Measurements from ENCODE around the gene EHD1.

EHD1 gene

DNA sequence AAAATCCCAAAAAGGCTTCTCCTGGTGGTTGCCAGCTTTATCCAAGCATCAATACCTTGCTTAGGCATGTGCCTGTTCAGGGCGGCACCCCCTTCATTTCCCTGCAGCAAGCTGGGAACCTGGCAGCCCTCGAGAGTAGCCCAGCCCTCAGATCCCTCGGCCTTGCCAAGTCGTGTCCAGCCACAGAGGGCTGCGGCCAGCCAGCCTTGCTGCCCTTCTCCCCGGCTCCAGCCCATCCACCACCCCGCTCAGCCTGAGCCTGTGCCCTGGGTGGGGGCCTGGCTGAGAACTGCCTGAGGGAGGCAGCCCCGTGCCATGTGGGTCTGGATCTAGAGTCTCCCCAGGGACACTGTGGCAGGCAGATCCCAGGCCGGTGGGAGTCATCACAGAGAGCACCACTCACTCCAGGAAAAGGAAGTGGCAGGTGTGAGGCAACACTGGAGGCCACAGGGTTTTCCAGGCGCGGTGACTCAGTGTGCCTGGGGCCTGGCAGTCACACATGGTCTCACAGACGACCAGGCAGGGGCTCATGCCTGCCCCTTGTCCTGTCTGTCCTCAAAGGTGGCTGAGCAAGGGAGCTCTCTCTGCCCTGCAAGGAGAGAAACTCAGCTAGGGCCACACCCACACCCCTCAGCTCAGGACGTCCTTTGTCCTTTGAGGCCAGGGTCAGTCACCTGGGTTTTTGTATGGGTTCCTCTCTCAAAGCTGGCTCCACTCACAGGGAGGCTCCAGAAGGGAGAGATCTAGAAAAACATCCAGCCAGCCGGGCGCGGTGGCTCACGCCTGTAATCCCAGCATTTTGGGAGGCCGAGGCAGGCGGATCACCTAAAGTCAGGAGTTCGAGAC, 21.8 kb downstream of the EHD1 start:
- no peak overlapping the region for H3K4me2 ChIP-seq (ENCODE audit: low read length)
- H3K27ac ChIP-seq (ENCODE audit: low read depth, low read length): no peak overlapping the region
- peaks cover 41% of the 10 kb centered on the region for H3F3A ChIP-seq (ENCODE audit: control insufficient read depth, insufficient read depth)
- TF ChIP-seq, protein P1, sequence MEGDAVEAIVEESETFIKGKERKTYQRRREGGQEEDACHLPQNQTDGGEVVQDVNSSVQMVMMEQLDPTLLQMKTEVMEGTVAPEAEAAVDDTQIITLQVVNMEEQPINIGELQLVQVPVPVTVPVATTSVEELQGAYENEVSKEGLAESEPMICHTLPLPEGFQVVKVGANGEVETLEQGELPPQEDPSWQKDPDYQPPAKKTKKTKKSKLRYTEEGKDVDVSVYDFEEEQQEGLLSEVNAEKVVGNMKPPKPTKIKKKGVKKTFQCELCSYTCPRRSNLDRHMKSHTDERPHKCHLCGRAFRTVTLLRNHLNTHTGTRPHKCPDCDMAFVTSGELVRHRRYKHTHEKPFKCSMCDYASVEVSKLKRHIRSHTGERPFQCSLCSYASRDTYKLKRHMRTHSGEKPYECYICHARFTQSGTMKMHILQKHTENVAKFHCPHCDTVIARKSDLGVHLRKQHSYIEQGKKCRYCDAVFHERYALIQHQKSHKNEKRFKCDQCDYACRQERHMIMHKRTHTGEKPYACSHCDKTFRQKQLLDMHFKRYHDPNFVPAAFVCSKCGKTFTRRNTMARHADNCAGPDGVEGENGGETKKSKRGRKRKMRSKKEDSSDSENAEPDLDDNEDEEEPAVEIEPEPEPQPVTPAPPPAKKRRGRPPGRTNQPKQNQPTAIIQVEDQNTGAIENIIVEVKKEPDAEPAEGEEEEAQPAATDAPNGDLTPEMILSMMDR (IDR thresholded peaks at IDR 0.05; ENCODE audit: low read depth, low read length, poor library complexity, severe bottlenecking): no peak
- no peak for TF ChIP-seq EZH2phosphoT487 (IDR thresholded peaks at IDR 0.05; ENCODE audit: borderline replicate concordance, low read length)
- no peaks in the 10 kb centered on the region for H3K9me2 ChIP-seq (replicated peaks; ENCODE audit: control insufficient read depth, low read length)
- peaks cover 98% of the 10 kb centered on the region for H3K4me1 ChIP-seq (ENCODE audit: control insufficient read depth, low read length)
- H3K9me3 ChIP-seq (ENCODE audit: control insufficient read depth, insufficient read depth, low read length): no peaks in the 10 kb centered on the region
- H3K36me3 ChIP-seq (ENCODE audit: control insufficient read depth, low read length): peaks cover 84% of the 10 kb centered on the region
- peaks cover 69% of the 10 kb centered on the region for H3K79me2 ChIP-seq (ENCODE audit: control insufficient read depth, low read length)
- H4K20me1 ChIP-seq (ENCODE audit: control insufficient read depth, insufficient read depth, low read depth, low read length): no peaks in the 10 kb centered on the region
- H3K27me3 ChIP-seq (ENCODE audit: control insufficient read depth, low read length): no peaks in the 10 kb centered on the region
- H3K4me3 ChIP-seq (ENCODE audit: low read length): no peak overlapping the region

DNA sequence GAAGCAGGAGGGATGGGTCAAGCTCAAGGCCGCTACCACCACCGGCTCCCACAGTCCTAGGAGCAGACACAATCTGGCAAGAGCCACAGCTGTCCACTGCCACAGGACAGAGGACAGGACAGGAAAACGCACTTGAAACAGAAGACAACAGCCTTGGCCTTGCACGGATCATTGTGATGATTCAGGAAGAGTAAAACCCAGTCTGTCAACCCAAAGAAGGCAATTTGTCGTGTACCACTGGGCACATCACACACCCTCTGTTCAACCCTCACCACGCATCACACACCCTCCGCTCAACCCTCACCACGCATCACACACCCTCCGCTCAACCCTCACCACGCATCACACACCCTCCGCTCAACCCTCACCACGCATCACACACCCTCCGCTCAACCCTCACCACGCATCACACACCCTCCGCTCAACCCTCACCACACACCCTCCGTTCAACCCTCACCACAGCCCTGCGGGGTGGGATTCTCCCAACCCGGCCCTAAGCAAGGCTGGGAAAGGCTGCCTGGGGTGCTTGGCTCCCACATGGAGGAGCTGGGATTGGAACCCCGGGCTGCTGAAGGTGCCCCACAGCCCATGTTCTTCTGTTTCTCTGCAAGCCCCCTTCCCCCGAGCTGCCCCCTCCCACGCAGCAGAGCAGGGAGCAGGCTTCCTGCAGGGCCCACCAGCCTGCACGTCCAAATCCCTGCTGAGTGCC, 22.7 kb downstream of the EHD1 start:
- no peaks in the 10 kb centered on the region for H3K27me3 ChIP-seq (ENCODE audit: control insufficient read depth, low read length)
- no peaks in the 10 kb centered on the region for H3K9me2 ChIP-seq (replicated peaks; ENCODE audit: control insufficient read depth, low read length)
- no peak overlapping the region for H3K4me3 ChIP-seq (ENCODE audit: low read length)
- TF ChIP-seq EZH2phosphoT487 (IDR thresholded peaks at IDR 0.05; ENCODE audit: borderline replicate concordance, low read length): no peak
- TF ChIP-seq, protein P1 (IDR thresholded peaks at IDR 0.05; ENCODE audit: low read depth, low read length, poor library complexity, severe bottlenecking): no peak
- H3K9me3 ChIP-seq (ENCODE audit: control insufficient read depth, insufficient read depth, low read length): no peaks in the 10 kb centered on the region
- H4K20me1 ChIP-seq (ENCODE audit: control insufficient read depth, insufficient read depth, low read depth, low read length): no peaks in the 10 kb centered on the region
- H3K79me2 ChIP-seq (ENCODE audit: control insufficient read depth, low read length): peaks cover 62% of the 10 kb centered on the region
- H3K27ac ChIP-seq (ENCODE audit: low read depth, low read length): peak overlapping the region; percentile 98; the same call in 1 of the 2 replicates
- peak overlapping the region; percentile 80; the same call in 1 of the 2 replicates for H3K4me2 ChIP-seq (ENCODE audit: low read length)
- H3K4me1 ChIP-seq (ENCODE audit: control insufficient read depth, low read length): peaks cover 98% of the 10 kb centered on the region
- H3K36me3 ChIP-seq (ENCODE audit: control insufficient read depth, low read length): peaks cover 82% of the 10 kb centered on the region
- peaks cover 40% of the 10 kb centered on the region for H3F3A ChIP-seq (ENCODE audit: control insufficient read depth, insufficient read depth)

DNA sequence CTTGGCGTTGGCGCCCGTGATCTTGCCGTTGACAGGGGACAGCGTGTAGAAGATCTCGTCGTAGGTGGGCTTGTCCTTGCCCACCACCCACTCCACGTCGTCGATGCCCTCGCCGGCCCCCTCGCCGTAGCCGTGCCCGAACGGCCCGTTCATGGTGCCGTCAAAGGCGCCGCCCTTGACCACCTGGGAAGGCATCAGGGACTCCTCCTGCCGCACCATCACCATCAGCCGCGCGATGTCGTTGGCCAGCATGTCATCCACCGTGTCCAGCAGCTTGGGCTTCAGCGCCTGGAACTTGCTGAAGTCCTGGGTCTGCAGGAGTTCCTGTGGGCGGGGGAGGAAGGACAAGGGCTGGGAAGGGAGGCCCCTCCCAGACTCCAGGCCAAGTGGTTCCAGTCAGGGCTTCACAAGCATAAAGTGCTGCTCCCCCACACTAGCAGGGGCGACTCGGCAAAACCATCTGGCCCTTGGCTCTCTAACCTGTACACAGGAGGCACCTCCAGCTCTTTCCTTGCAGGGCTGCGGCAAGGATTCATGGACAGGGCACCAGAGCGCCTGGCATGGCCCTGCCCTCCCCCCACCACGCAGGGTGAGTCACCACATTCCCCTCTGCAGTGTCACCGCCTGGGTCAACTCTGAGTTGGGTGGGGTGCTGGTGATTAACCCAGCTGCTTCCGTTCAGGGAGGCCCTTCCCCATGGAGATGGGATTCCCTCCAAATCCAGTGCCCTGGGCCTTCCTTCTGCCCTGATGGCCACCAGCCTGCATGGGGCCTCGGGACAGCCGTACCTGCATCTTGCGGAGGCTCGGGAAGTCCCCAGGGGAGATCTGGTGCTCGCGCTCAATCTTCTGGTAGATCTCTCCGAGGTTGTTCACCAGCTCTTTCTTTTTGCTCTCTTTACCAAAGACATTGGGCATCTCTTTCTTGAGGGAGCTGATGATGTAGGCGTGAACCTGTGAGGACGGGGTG, 23.6 kb downstream of the EHD1 start:
- Histone ChIP-seq H3K4me1 (ENCODE audit: control insufficient read depth, low read length) (peaks cover 98% of the 10 kb centered on the region), H3K9me3 (ENCODE audit: control insufficient read depth, insufficient read depth, low read length) (no peaks in the 10 kb centered on the region), H3F3A (ENCODE audit: control insufficient read depth, insufficient read depth) (peaks cover 39% of the 10 kb centered on the region), H3K9me2 (replicated peaks; ENCODE audit: control insufficient read depth, low read length) (no peaks in the 10 kb centered on the region), H3K27ac (ENCODE audit: low read depth, low read length) (peak overlapping the region; percentile 98), H3K4me3 (ENCODE audit: low read length) (peak overlapping the region; percentile 60), H3K36me3 (ENCODE audit: control insufficient read depth, low read length) (peaks cover 76% of the 10 kb centered on the region), H4K20me1 (ENCODE audit: control insufficient read depth, insufficient read depth, low read depth, low read length) (no peaks in the 10 kb centered on the region), H3K79me2 (ENCODE audit: control insufficient read depth, low read length) (peaks cover 54% of the 10 kb centered on the region), H3K4me2 (ENCODE audit: low read length) (peak overlapping the region; percentile 80), H3K27me3 (ENCODE audit: control insufficient read depth, low read length) (no peaks in the 10 kb centered on the region)
- TF ChIP-seq, protein P1 (IDR thresholded peaks at IDR 0.05; ENCODE audit: low read depth, low read length, poor library complexity, severe bottlenecking): no peak
- no peak for TF ChIP-seq EZH2phosphoT487 (IDR thresholded peaks at IDR 0.05; ENCODE audit: borderline replicate concordance, low read length)
